Heart left ventricle (tissue), 16 donors: ENCODE results near the gene CNTNAP3B. TPM values are rescaled to one million over a fixed set of nuclear protein-coding genes. Genes with fewer than 3 reads are reported as not detected.
"Not testable (repeated sequence)": the region's sequence is repeated elsewhere in the genome, so short reads cannot be mapped to it uniquely, and the experiment has no call there.

Experiments used
- ATAC-seq, 4 donors: fragments of 200-7000 bp; cut with Tn5 transposase; one replicate each; pipeline ENCODE4 v1.9.1; 2020 to 2022; ENCODE audit warnings: moderate library complexity in 4 of 4, mild to moderate bottlenecking in 3 of 4, moderate number of reproducible peaks in 1 of 4
- DNase-seq, 5 donors: peaks; one replicate each; pipeline ENCODE4 v3.0.0-alpha.2; 2020
- H3K27ac ChIP-seq, 12 donors: fragments of 200-600 bp; sonication (generic) in 4 of 12; one replicate each; pipeline versions ENCODE4 v1.5.0 to v1.8.0; 2016 to 2022; ENCODE audit warnings: mild to moderate bottlenecking in 2 of 12
- H3K27me3 ChIP-seq, 9 donors: fragments of 200-600 bp; sonication (generic) in 2 of 9; one replicate each; pipeline versions ENCODE4 v1.5.1 to v1.8.0; 2016 to 2022; ENCODE audit warnings: mild to moderate bottlenecking in 3 of 9
- H3K36me3 ChIP-seq, 9 donors: fragments of 200-600 bp; sonication (generic) in 2 of 9; one replicate each; pipeline versions ENCODE4 v1.5.0 to v1.8.0; 2018 to 2022; ENCODE audit warnings: mild to moderate bottlenecking in 2 of 9
- H3K4me1 ChIP-seq, 12 donors: fragments of 200-600 bp; sonication (generic) in 4 of 12; one replicate each; pipeline versions ENCODE4 v1.5.0 to v1.8.0; 2016 to 2022; ENCODE audit warnings: mild to moderate bottlenecking in 3 of 12
- H3K4me3 ChIP-seq, 12 donors: fragments of 200-600 bp; sonication (generic) in 4 of 12; one replicate each; pipeline versions ENCODE4 v1.5.0 to v1.8.0; 2017 to 2022; ENCODE audit warnings: mild to moderate bottlenecking in 9 of 12, moderate library complexity in 4 of 12
- H3K9me3 ChIP-seq, 12 donors: fragments of 200-600 bp; sonication (generic) in 4 of 12; one replicate each; pipeline versions ENCODE4 v1.5.0 to v1.8.0; 2016 to 2022; ENCODE audit warnings: mild to moderate bottlenecking in 1 of 12
- WGBS, 4 donors: extraction: QIAGEN DNeasy Blood & Tissue Kit in 2 of 4; methylation state at CpG; one replicate each; pipeline versions ENCODE4 v1.1.5 to v1.1.7; 2013 to 2018; 5-methylcytosine and 5-hydroxymethylcytosine counted together
- intact Hi-C, 10 donors: fragments of 100-400 bp; cut with DNase I; formaldehyde crosslinking; loops; one replicate each; pipeline versions ENCODE4 v1.11.1 to v1.14.2; 2022
- polyA plus RNA-seq, 2 donors: library from polyadenylated mRNA; stranded (reverse); fragments of 200-250 nt; gene quantifications; one replicate each; pipeline ENCODE4 v1.2.3, GENCODE V29; 2013
- total RNA-seq, 9 donors: library from RNA; depleted of rRNA in 2 of 9; stranded (reverse); fragments of >200 nt in 2 of 9; fragmentation: NEBNext Ultra II Directional in 3 of 9; extraction: Animal tissue kit (Norgen Biotek cat#: 25700) in 3 of 9; gene quantifications; one replicate each; pipeline versions ENCODE4 v1.1.0 to v1.2.4, GENCODE V29; 2016 to 2023
- donor health status: ischemic (EF 13 %, LVEDD 7.1; RV severe dilation, severe dysfunction).
- donor health status: healthy with polysubstance abuse.
- donor health status: DM: no; HTN: yes; CAD: no.
- donor health status: DM: no; HTN: no; CAD: no.
- donor health status: ischemic (EF 25% LVEDD 6.9; RV normal size, moderate dysfunction).
- donor health status: ischemic (EF 25% LVEDD 5.7; RV mildly dilated, moderate dysfunction).
- donor health status: healthy.
- donor health status: DM: yes; HTN: yes; CAD: no.
- donor health status: ischemic (EF 35%, LVEDD 5.7; RV mildly dilated, moderate dysfunction).
- donor health status: nonischemic (EF 11% LVEDD 7.7; RV severe dilation, severe dysfunction).
- donor health status: DM: yes; HTN: yes; CAD: no.
- donor health status: PGD.
- donor health status: ischemic (EF 29% LVEDD 5.4; RV normal size, mild dysfunction).
- donor health status: nonischemic (EF 23%, LVEDD 6.1; RV moderate dilation, normal function).

CNTNAP3B gene
- total and polyA plus RNA-seq, 11 donors, result 2.3 to 13.6 (median 4.7) TPM

GRCh38 chr9:41898720-41899343 lies 230.4 kb downstream of the CNTNAP3B start:
- DNase-seq, H3K4me1 ChIP-seq, H3K27ac ChIP-seq, H3K4me3 ChIP-seq, H3K9me3 ChIP-seq, H3K27me3 ChIP-seq, intact Hi-C loops, H3K36me3 ChIP-seq: not testable (repeated sequence)
- WGBS, 4 donors, result no CpG with 5 or more reads among the region's 46 CpGs
- ATAC-seq, result peak; percentile 22 to 47 (median 34)

DNA sequence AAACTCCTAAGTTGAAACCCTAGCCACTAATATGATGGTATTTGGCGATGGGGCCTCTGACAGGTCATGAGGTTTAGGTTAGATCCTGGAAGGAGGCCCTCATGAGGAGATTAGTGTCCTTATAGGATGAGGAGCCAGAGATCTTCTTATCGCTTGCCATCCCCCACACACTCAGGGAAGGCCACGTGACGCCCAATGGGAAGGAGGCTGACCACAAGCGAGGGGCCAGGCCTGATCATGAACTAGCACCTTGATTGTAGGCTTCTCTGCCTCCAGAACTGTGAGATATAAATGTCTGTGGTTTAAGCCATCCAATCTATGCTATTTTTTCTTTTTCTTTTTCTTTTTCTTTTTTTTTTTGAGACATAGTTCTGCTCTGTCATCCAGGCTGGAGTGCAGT lies 254.7 kb downstream of the CNTNAP3B start:
- H3K27ac ChIP-seq, ATAC-seq, H3K36me3 ChIP-seq, H3K9me3 ChIP-seq, DNase-seq, H3K27me3 ChIP-seq, H3K4me3 ChIP-seq, H3K4me1 ChIP-seq, intact Hi-C loops: not testable (repeated sequence)
- WGBS, 4 donors, result no CpG with 5 or more reads among the region's 5 CpGs

DNA sequence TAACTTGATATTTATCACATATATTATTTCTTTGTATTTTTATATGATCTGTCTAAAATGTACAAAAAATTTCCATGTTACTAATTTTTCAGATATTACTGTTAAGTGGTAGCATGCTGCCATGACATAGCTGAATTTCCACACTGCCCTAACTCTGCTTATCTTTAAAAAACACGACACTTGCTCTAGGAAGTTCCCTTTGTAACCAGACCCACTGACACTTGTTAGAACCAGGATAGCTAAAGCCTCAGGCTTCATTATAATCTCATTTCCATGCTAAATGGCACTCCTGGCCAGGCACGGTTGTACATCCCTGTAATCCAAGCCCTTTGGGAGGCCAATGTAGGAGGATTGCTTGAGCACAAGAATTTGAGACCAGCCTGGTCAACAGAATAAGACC lies 273.8 kb downstream of the CNTNAP3B start:
- DNase-seq, H3K27me3 ChIP-seq, H3K4me3 ChIP-seq, intact Hi-C loops, H3K36me3 ChIP-seq, H3K27ac ChIP-seq, ATAC-seq, H3K4me1 ChIP-seq, H3K9me3 ChIP-seq: not testable (repeated sequence)
- WGBS, 4 donors, result no CpG with 5 or more reads among the region's 2 CpGs

DNA sequence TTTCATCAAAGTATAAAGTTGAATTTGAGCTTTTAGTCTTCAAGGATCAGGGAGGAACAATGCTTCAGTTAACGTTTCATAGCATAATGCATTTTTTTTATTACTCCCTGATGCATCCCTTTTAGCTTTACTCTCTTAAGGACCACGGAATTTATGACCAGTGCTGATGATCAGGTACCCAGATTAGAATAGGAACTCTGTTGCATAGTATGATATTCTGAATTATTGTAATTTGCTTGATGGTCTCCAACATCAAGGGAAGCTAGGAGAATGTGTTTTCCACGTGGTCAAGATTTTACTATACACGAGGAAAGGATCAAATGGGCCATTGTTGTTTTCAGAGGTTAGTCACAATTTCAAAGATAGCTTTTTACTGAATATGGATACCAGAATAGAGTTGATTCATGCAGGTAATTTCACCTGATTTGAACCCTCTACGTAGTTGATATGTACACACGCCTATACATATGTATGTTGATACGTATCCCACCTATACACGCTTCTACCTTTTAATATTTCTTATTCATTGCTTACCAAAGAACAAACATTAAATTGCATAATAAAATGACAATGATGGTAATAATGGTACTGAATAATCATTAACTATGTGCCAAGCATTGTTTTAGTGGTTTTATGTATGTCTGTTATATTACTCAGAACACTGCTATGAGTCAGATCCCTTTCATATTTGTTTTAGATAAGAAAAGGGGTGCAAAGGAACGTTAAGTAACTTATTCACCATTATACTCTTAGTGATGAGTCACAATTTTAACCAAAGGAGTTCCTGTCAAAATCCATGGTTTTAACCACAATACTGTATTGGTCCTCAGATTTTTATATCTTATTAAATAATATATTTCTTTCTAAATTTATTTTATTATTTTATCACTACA lies 277.1 kb downstream of the CNTNAP3B start:
- H3K9me3 ChIP-seq, H3K36me3 ChIP-seq, H3K4me3 ChIP-seq, ATAC-seq, H3K4me1 ChIP-seq, H3K27me3 ChIP-seq, intact Hi-C loops, DNase-seq, H3K27ac ChIP-seq: not testable (repeated sequence)
- no CpG with 5 or more reads among the region's 9 CpGs for WGBS, 4 donors

GRCh38 chr9:41847829-41848228 lies 281.4 kb downstream of the CNTNAP3B start:
- H3K9me3 ChIP-seq, DNase-seq, intact Hi-C loops, H3K27ac ChIP-seq, H3K27me3 ChIP-seq, ATAC-seq, H3K4me1 ChIP-seq, H3K4me3 ChIP-seq, H3K36me3 ChIP-seq: not testable (repeated sequence)
- WGBS, 4 donors, result no CpG with 5 or more reads among the region's 7 CpGs

Other genes with a start within 250 kb of the CNTNAP3B start
- gene SPATA31A6, start 54.2 kb upstream of the CNTNAP3B start, total RNA-seq, result not detected
- gene SPATA31A6, start 54.2 kb upstream of the CNTNAP3B start, polyA plus RNA-seq, result not detected